Omental fat pad (tissue), 4 donors: Measurements from ENCODE around the gene CCDC183. TPM values are rescaled to one million over a fixed set of nuclear protein-coding genes. Genes with fewer than 3 reads are reported as not detected.
"Not testable (repeated sequence)": the region's sequence is repeated elsewhere in the genome, so short reads cannot be mapped to it uniquely, and the experiment has no call there.

ENCODE experiments used
- ATAC-seq: fragments of 150-250 bp; one replicate; pipeline ENCODE4 v1.9.1; 2016; ENCODE audit warnings: mild to moderate bottlenecking, moderate library complexity; ENCODE audit not compliant: low FRiP score
- DNase-seq: peaks from one replicate; pipeline ENCODE4 v3.0.0-alpha.2; 2019; ENCODE audit warnings: low spot score
- total RNA-seq, 4 donors: library from RNA; depleted of rRNA; stranded (reverse); fragments of >200 nt; gene quantifications; one replicate each; pipeline ENCODE4 v1.1.0, GENCODE V29; 2016
- TF ChIP-seq, protein P1 (sequence below), 3 donors: fragments of 450-650 bp; IDR thresholded peaks; one replicate each; pipeline ENCODE4 v1.5.1; 2016 to 2017; ENCODE audit warnings: antibody characterized with exemption in 3 of 3, mild to moderate bottlenecking in 3 of 3, moderate library complexity in 2 of 3

Gene CCDC183
- total RNA-seq, 4 donors from 2014 or later, result 1.5 to 2.8 (median 1.9) TPM

DNA sequence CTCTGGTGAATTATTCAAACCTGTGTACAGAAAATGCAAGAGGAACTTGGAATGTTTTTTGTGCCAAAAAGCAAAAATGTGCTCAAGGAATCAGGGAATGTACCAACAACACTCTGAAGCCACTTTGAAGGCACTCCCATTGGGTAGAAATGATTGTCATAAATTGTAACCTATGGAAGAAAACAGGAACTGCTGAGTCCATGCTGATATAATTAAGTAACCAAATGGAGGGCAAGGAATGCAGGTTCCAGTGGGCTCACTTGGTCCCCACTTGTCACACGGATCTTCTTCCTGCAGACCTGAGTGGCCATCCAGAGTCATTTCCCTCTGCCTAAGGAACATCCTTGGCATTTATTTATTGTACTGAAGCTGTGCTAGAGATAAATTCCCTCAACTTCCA, 44.9 kb upstream of the CCDC183 start:
- DNase-seq (no peak), ATAC-seq (no peak)
- TF ChIP-seq, protein P1, sequence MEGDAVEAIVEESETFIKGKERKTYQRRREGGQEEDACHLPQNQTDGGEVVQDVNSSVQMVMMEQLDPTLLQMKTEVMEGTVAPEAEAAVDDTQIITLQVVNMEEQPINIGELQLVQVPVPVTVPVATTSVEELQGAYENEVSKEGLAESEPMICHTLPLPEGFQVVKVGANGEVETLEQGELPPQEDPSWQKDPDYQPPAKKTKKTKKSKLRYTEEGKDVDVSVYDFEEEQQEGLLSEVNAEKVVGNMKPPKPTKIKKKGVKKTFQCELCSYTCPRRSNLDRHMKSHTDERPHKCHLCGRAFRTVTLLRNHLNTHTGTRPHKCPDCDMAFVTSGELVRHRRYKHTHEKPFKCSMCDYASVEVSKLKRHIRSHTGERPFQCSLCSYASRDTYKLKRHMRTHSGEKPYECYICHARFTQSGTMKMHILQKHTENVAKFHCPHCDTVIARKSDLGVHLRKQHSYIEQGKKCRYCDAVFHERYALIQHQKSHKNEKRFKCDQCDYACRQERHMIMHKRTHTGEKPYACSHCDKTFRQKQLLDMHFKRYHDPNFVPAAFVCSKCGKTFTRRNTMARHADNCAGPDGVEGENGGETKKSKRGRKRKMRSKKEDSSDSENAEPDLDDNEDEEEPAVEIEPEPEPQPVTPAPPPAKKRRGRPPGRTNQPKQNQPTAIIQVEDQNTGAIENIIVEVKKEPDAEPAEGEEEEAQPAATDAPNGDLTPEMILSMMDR (IDR thresholded peaks at IDR 0.05), result no peak

DNA sequence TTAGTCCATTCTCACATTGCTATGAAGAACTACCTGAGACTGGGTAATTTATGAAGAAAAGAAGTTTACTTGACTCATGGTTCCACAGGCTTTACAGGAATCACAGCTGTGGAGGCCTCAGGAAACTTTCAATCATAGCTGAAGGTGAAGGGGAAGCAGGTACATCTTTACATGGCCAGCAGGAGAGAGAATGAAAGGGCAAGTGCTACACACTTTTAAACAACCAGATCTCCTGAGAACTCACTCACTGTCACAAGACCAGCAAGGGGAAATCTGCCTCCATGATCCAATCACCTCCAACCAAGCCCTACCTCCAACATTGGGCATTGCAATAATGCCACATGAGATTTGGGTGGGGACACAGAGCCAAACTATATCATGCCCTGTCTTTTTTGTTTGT, 44.3 kb upstream of the CCDC183 start:
- ATAC-seq (no peak), DNase-seq (no peak)
- TF ChIP-seq, protein P1 (IDR thresholded peaks at IDR 0.05), result no peak

DNA sequence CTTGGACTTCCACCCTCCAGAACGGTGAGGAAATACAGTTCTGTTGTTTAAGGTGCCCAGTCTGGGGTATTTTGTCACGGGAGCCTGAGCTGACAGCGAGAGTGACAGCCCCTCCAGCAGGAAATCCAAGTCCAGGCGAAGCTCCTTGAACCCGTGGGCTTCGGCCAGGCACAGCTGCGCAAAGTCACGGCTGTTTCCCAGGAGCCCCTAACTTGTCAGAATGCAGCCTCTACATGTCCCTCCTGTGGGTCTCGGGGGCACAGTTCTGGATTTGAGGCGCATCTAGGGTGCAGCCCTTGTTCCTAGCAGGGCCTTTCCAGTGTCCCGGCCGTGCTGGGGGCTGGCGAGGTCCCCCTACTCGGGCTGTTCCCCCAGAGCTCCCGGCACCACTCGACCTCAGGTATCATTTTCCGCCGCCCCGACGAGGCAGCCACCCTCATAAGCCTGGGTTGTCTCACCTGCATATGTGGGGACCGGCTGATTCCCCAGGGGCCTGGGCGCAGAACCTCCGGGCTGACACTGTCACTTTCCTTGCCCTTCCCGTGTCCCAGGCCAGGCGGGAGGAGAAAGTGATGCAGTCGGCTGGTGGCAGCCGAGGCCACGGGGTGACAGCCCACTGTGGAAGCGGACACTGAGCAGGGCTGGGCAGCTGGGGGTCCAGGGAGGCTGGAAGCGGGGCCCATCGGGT, 42.6 kb upstream of the CCDC183 start:
- TF ChIP-seq, protein P1 (IDR thresholded peaks at IDR 0.05), result no peak
- no peak for ATAC-seq

DNA sequence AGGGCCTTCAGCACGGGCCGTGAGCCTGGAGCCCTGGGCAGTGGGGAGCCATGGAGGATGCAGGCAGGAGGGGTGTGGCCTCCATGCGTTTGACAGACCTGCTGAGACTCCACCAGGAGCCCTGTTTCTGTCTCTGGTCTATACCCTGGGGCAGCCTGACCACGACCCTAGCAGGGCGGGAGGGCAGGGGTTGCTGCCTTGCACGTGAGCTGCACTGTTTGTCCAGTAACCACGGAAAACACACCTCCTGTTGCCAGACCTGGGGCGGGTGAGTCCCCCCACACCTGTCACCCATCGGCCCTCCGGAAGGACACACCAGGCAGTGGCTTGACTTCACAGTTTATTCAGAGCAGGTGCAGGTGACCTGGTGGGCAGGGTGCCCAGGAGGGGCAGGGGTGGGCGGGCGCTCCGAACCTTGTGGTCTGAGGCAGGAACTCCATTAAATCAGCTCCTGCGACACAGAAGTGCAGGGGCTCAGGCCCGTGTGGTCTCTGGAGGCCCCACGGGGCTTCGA, 42.0 kb upstream of the CCDC183 start:
- TF ChIP-seq, protein P1 (IDR thresholded peaks at IDR 0.05), result no peak
- ATAC-seq (no peak), DNase-seq (no peak)

More for the DNA sequence above, 42.6 kb upstream of the CCDC183 start:
- no peak for DNase-seq

DNA sequence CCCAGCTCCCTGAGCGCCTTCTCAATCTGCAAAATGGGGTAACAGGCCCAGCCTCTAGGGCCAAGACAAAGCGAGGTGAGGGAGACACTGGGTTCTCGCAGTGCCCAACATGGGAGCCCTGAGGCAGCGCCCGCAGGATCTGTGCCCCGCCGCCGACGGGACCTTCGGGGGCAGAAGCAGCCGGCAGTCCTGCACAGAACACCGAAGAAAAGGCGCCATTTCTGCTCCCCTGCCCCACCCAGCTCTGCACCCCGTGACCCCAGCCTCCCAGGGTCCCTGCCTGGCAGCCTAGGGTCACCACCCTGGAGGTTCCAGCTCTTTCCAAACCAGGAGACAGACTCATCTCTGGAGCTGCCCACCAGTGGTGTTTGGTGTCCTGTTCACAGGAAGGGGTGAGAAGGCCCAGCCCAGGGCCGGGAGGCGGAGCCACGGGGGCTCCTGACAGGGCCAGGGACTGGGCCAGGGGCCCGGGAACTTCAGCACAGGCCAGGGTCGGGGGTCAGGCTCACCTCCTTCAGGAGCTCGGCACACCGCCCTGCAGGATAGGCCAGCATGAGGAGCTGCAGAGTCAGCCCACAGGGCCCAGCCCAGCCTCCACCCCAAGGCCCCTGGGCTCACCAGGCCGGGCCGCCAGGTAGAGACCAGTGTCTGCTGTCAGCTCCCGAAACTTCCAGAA, 41.4 kb upstream of the CCDC183 start:
- ATAC-seq, result no peak
- no peak for DNase-seq
- TF ChIP-seq, protein P1 (IDR thresholded peaks at IDR 0.05), result no peak

DNA sequence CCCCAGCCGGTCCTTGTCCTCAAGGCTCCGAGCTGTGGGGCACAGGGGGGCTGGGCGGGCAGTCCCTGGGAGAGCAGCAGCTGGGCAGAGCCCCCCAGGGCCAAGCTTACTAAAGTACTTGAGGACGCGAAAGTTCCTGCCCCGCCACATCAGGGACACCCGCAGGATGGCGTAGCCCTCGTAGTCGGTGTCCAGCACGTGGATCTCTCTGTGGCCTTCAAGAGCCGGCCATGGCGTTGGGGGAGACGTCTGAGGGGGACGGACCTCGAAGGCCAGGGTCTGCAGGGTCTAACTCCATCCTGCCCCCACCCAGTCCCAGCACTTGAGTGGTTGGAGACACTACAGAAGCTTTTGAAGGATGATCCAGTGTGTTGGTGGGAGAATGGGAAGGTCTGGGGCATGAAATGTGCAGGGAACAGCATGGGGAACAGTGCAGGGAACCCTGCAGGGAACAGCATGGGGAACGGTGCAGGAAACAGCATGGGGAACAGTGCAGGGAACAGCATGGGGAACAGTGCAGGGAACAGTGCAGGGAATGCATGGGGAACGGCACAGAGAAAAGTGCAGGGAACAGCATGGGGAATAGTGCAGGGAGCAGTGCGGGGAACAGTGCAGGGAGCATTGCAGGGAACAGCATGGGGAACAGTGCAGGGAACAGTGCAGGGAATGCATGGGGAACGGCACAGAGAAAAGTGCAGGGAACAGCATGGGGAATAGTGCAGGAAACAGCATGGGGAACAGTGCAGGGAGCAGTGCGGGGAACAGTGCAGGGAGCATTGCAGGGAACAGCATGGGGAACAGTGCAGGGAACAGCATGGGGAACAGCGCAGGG, 40.6 kb upstream of the CCDC183 start:
- not testable (repeated sequence) for DNase-seq, ATAC-seq

DNA sequence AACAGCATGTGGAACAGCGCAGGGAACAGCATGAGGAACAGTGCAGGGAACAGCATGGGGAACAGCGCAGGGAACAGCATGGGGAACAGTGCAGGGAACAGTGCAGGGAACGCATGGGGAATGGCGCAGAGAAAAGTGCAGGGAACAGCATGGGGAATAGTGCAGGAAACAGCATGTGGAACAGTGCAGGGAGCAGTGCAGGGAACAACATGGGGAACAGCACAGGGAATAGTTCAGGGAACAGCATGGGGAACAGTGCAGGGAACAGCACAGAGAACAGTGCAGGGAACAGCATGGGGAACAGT, 40.1 kb upstream of the CCDC183 start:
- DNase-seq (no peak), ATAC-seq (no peak)
- TF ChIP-seq, protein P1 (IDR thresholded peaks at IDR 0.05), result no peak
